ENCODE data around the gene SEL1L2.

GRCh38 chr20:13841206-13841605, 149.2 kb downstream of the SEL1L2 start:
- TF ChIP-seq OSR2 (tag by site-specific recombination; IDR thresholded peaks at IDR 0.05) (no peak), ZNF626 (tag by site-specific recombination; IDR thresholded peaks at IDR 0.05) (no peak), ZNF121 (tag by site-specific recombination; IDR thresholded peaks at IDR 0.05) (no peak), CTCF (tag by site-specific recombination; IDR thresholded peaks at IDR 0.05) (no peak), ZNF146 (tag by site-specific recombination; IDR thresholded peaks at IDR 0.05) (no peak)
- TF ChIP-seq, protein P1, sequence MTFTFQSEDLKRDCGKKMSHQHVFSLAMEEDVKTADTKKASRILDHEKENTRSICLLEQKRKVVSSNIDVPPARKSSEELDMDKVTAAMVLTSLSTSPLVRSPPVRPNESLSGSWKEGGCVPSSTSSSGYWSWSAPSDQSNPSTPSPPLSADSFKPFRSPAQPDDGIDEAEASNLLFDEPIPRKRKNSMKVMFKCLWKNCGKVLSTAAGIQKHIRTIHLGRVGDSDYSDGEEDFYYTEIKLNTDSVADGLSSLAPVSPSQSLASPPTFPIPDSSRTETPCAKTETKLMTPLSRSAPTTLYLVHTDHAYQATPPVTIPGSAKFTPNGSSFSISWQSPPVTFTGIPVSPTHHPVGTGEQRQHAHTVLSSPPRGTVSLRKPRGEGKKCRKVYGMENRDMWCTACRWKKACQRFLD (tag by site-specific recombination; IDR thresholded peaks at IDR 0.05): no peak
